ENCODE data around the gene PSMG4.

PSMG4 gene

GRCh38 chr6:3305831-3306230 is 47.1 kb downstream of the PSMG4 start:
- no peak for TF ChIP-seq ZNF18 (tag by site-specific recombination; IDR thresholded peaks at IDR 0.05)
- POLR2A ChIA-PET, result no interaction called here

GRCh38 chr6:3306848-3307247 is 48.1 kb downstream of the PSMG4 start:
- ChIA-PET CTCF (interaction anchor here (1.0 kb wide), 1 partner anchor 104 kb away, joined by 3 read pairs; no protein-coding TSS in a partner anchor), POLR2A (no interaction called here)

More at GRCh38 chr6:3305831-3306230, 47.1 kb downstream of the PSMG4 start:
- Histone ChIP-seq H3K36me3 (ENCODE audit: control insufficient read depth in 2 of 2, insufficient read depth in 1 of 2, low read length in 2 of 2) (peaks cover 0 to 9% of the 10 kb centered on the region in 2 experiments; a peak in 1 of 3 replicates), H3K4me3 (ENCODE audit: low read depth, low read length) (no peak overlapping the region), H3K27ac (ENCODE audit: extremely low read depth, low read depth, low read length) (no peak overlapping the region), H3K4me1 (ENCODE audit: control insufficient read depth, insufficient read depth, low read length) (no peaks in the 10 kb centered on the region), H3K9me3 (ENCODE audit: control insufficient read depth, insufficient read depth, low read depth, low read length) (no peaks in the 10 kb centered on the region; the same call in 1 of the 2 replicates)
- CTCF ChIA-PET, result no interaction called here

GRCh38 chr6:3307436-3307835 is 48.7 kb downstream of the PSMG4 start:
- Histone ChIP-seq H3K9me3 (ENCODE audit: control insufficient read depth, insufficient read depth, low read depth, low read length) (no peaks in the 10 kb centered on the region; the same call in 1 of the 2 replicates), H3K36me3 (ENCODE audit: control insufficient read depth in 2 of 2, insufficient read depth in 1 of 2, low read length in 2 of 2) (peaks cover 0 to 9% of the 10 kb centered on the region in 2 experiments; a peak in 1 of 3 replicates), H3K27ac (ENCODE audit: extremely low read depth, low read depth, low read length) (no peak overlapping the region), H3K4me1 (ENCODE audit: control insufficient read depth, insufficient read depth, low read length) (no peaks in the 10 kb centered on the region), H3K4me3 (ENCODE audit: low read depth, low read length) (no peak overlapping the region)
- ChIA-PET POLR2A (no interaction called here), CTCF (no interaction called here)
- TF ChIP-seq PATZ1 (tag by site-specific recombination; IDR thresholded peaks at IDR 0.05), result no peak
- TF ChIP-seq TRIM28 (IDR thresholded peaks at IDR 0.05; ENCODE audit: borderline replicate concordance, low read length), result no peak
- TF ChIP-seq ZNF184 (tag by site-specific recombination; IDR thresholded peaks at IDR 0.05), result no peak
- no peak for TF ChIP-seq ZNF654 (tag by site-specific recombination; IDR thresholded peaks at IDR 0.05; ENCODE audit: low read depth)
- TF ChIP-seq PRDM6 (tag by site-specific recombination; IDR thresholded peaks at IDR 0.05), result no peak
- TF ChIP-seq BCL11B (tag by site-specific recombination; IDR thresholded peaks at IDR 0.05; ENCODE audit: low read depth), result no peak
- no peak for TF ChIP-seq ZNF24 (tag by site-specific recombination; IDR thresholded peaks at IDR 0.05)
- no peak for TF ChIP-seq ZNF114 (tag by site-specific recombination; IDR thresholded peaks at IDR 0.05)
- TF ChIP-seq ZBTB11 (tag by site-specific recombination; conservative IDR thresholded peaks at IDR 0.05; ENCODE audit: low read depth), result no peak

More at GRCh38 chr6:3306848-3307247, 48.1 kb downstream of the PSMG4 start:
- Histone ChIP-seq H3K4me3 (ENCODE audit: low read depth, low read length) (no peak overlapping the region), H3K36me3 (ENCODE audit: control insufficient read depth in 2 of 2, insufficient read depth in 1 of 2, low read length in 2 of 2) (peaks cover 0 to 9% of the 10 kb centered on the region in 2 experiments; a peak in 1 of 3 replicates), H3K27ac (ENCODE audit: extremely low read depth, low read depth, low read length) (no peak overlapping the region), H3K9me3 (ENCODE audit: control insufficient read depth, insufficient read depth, low read depth, low read length) (no peaks in the 10 kb centered on the region; the same call in 1 of the 2 replicates), H3K4me1 (ENCODE audit: control insufficient read depth, insufficient read depth, low read length) (no peaks in the 10 kb centered on the region)
- TF ChIP-seq PRDM6 (tag by site-specific recombination; IDR thresholded peaks at IDR 0.05), result no peak
- TF ChIP-seq ZNF777 (tag by site-specific recombination; IDR thresholded peaks at IDR 0.05; ENCODE audit: borderline replicate concordance), result no peak
- TF ChIP-seq ZBTB21 (tag by site-specific recombination; IDR thresholded peaks at IDR 0.05), result no peak
- TF ChIP-seq ELK4 (IDR thresholded peaks at IDR 0.05; ENCODE audit: borderline replicate concordance, low read depth, low read length), result no peak
- TF ChIP-seq ZNF585B (tag by site-specific recombination; IDR thresholded peaks at IDR 0.05), result no peak
- no peak for TF ChIP-seq ZNF629 (tag by site-specific recombination; IDR thresholded peaks at IDR 0.05)
- TF ChIP-seq ZNF560 (tag by site-specific recombination; IDR thresholded peaks at IDR 0.05; ENCODE audit: borderline replicate concordance), result no peak
- TF ChIP-seq MYNN (tag by site-specific recombination; IDR thresholded peaks at IDR 0.05; ENCODE audit: borderline replicate concordance), result no peak
- TF ChIP-seq ZBTB8A (tag by site-specific recombination; IDR thresholded peaks at IDR 0.05), result no peak
- no peak for TF ChIP-seq ZNF514 (tag by site-specific recombination; IDR thresholded peaks at IDR 0.05)
- no peak for TF ChIP-seq ZNF561 (tag by site-specific recombination; IDR thresholded peaks at IDR 0.05; ENCODE audit: borderline replicate concordance)
- no peak for TF ChIP-seq GLI4 (tag by site-specific recombination; IDR thresholded peaks at IDR 0.05)
- TF ChIP-seq REPIN1 (tag by site-specific recombination; IDR thresholded peaks at IDR 0.05; ENCODE audit: low read depth), result no peak

All from HEK293 (cell line).